GM18870 (cell line): ENCODE data around the gene ARSK.
"Not testable (repeated sequence)": the region's sequence is repeated elsewhere in the genome, so short reads cannot be mapped to it uniquely, and the experiment has no call there.

Experiments used
- ATAC-seq: cut with Tn5 transposase; IDR thresholded peaks from one replicate; pipeline ENCODE4 v1.9.1; 2021; ENCODE audit warnings: moderate library complexity; ENCODE audit not compliant: unreplicated experiment

ARSK gene

GRCh38 chr5:95620870-95621838, 66.3 kb downstream of the ARSK start:
- ATAC-seq, result no peak

DNA sequence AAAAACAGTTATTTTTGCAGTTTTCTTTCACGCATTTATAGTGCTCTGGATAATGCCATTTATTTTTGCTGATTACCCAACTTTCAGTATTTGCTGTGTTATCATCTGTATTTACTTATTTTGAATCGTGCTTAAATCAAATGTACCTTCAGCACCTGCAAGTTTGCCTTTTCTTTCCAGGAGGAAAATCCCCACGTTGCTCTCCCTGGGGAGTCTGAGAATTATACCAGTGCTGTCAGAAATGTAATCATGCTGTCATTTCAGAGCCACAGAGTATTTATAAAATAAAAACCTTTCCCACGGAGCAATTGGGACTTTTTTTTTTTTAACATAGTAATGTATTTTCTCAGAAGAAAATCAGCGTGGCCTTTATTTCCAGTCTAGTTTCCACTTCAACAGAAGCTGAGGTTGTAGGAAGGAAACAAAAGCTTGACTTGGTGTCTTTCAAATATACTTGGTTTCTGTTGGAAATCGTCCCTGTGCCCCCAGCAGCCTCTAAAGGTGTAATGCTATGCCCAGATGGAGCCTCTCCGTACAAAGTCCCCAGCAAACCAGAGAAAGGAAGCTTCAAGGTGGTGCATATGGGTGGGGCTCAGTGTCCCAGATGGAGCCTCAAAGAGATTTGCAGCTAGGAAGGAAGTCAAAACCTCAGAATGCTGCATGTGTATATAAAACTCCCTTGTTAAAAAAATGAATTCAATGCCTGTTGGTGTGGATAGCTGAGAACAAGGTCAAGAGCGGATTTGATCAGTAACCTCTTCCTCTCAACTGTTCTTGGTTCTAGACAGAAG, 67.1 kb downstream of the ARSK start:
- ATAC-seq, result no peak

GRCh38 chr5:95623706-95624105, 68.8 kb downstream of the ARSK start:
- no peak for ATAC-seq

DNA sequence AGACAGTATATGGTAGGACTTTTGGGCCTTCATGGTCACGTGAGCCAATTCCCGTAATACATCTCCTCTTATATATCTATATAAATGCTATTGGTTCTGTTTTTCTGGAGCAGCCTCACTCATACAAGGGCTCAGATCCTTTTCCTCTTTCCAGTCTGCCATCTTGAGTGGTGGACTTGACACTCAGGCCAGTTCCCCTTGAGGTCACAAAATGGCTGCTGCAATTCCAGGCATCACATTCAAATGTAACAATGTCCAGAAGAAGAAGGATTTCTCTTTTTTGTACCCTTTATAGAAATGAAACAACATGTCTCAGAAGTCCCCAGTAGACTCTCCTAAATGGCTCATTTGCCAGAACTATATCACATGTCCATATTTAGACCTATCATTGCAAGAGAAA, 69.5 kb downstream of the ARSK start:
- ATAC-seq, result no peak

GRCh38 chr5:95626701-95627100, 71.8 kb downstream of the ARSK start:
- ATAC-seq, result no peak

- ATAC-seq, result no peak
Observed at GRCh38 chr5:95627971-95628810, 73.3 kb downstream of the ARSK start.

DNA sequence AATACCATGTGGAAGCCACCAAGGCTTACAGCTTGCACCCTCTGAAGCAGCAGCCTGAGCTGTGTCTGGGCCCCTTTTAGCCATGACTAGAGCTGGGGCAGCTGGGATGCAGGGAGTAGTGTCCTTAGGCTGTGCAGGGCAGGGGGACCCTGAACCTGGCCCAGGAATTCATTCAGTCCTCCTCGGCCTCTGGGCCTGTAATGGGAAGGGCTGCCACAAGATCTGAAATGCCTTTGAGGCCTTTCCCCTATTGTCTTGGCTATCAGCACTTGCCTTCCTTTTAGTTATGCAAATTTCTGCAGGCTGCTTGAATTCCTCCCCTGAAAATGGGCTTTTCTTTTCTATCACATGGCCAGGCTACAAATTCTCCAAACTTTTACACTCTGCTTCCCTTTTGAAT, 74.0 kb downstream of the ARSK start:
- ATAC-seq, result no peak

- ATAC-seq, result no peak
Observed at GRCh38 chr5:95630394-95630917, 75.6 kb downstream of the ARSK start.

GRCh38 chr5:95631255-95631958, 76.5 kb downstream of the ARSK start:
- peak; percentile 15 for ATAC-seq

DNA sequence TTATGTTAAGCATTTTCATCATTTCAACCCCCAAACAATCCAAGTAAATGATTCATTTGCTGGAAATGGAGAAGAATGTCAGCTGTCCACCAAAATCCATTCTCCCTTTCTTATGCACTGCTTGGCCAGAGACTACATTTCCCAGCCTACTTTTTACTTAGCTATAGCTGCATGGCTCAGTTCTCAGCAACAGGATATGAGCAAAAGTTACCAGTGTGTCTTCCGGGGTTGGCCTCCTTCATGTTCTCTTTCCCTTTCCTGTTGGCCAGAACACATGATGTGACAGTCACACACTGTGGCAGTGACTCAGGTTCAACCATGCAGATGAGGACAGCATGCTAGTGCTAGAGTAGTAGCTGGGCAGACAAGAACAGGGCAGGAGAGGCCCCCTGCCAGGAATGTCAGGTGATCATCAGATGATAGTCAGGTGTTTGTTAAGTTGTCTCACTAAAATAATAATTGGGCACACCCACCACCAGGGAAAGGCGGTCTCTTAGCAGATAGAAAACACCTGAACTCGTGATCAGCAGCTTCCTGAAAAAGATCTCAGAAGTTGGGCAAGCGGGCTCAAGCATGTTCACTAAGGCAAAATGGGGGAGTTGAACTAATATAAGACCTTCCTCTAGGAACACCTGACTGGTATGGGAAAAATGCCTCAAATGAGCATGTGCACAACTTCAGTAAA, 77.2 kb downstream of the ARSK start:
- peak; percentile 93 for ATAC-seq

DNA sequence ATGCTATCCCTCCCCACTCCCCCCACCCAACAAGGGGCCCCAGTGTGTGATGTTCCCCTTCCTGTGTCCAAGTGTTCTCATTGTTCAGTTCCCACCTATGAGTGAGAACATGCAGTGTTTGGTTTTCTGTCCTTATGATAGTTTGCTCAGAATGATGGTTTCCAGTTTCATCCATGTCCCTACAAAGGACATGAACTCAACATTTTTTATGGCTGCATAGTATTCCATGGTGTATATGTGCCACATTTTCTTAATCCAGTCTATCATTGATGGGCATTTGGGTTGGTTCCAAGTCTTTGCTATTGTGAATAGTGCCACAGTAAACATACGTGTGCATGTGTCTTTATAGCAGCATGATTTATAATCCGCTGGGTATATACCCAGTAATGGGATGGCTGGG, 78.0 kb downstream of the ARSK start:
- ATAC-seq, result not testable (repeated sequence)

DNA sequence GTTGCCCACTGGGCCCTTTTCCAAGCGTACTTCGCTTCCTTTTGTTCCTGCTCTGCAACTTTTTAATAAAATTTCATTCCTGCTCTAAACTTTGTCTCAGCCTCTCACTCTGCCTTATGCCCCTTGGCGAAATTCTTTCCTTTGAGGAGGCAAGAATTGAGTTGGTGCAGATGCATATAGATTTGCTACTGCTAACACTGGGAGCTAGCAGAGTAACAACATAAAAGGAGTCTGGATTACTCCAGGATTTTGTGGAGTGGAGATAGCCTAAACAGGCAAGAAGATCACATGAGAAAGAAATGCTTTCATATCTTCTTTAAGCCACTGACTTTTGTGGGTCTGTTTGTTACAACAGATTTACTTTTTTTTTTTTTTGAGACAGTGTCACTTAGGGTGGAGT, 78.8 kb downstream of the ARSK start:
- ATAC-seq, result no peak

GRCh38 chr5:95634081-95634480, 79.2 kb downstream of the ARSK start:
- ATAC-seq, result no peak

- no peak for ATAC-seq
Observed at GRCh38 chr5:95638632-95639031, 83.7 kb downstream of the ARSK start.

DNA sequence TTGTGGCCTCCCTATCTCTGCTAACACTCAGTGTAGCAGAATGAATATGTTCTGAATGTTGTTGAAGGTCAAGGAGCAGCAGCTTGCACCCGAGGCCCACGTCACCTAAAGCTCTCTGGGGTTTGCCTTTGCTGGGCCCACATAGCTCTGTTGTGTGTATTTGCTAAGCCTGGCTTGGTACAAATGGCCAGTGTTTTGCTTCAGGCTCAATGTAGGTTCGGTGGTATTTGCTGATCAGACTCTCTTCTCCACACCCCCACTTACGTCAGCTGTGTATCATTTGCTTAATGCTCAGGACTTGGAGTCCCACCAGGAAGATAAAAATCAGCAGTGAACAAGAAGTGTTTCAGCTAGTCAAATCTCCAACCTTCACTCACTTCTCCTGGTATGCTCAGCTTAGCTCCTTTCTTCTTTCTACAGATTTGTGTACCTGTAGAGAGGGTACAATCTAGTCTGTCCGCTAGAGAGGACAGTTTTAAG, 86.9 kb downstream of the ARSK start:
- no peak for ATAC-seq

- ATAC-seq, result no peak
Observed at GRCh38 chr5:95643152-95643551, 88.3 kb downstream of the ARSK start.

- peak; percentile 52 for ATAC-seq
Observed at GRCh38 chr5:95644351-95645042, 89.6 kb downstream of the ARSK start.

GRCh38 chr5:95646226-95646568, 91.3 kb downstream of the ARSK start:
- ATAC-seq, result not testable (repeated sequence)
